BE2C (cell line): ENCODE data around the gene ENTREP1. TPM values are rescaled to one million over a fixed set of nuclear protein-coding genes. Genes with fewer than 3 reads are reported as not detected.

Source experiments
- DNase-seq: peaks from one replicate; pipeline ENCODE4 v3.0.0-alpha.2; 2020
- H3K27me3 ChIP-seq: fragments of 250-450 bp; sonication (Bioruptor Pico); 2 replicates; pipeline ENCODE4 v1.5.1; 2020; ENCODE audit warnings: mild to moderate bottlenecking
- H3K36me3 ChIP-seq: fragments of 250-450 bp; sonication (Bioruptor Pico); 2 replicates; pipeline ENCODE4 v1.5.1; 2020; ENCODE audit warnings: mild to moderate bottlenecking
- H3K4me1 ChIP-seq: fragments of 250-450 bp; sonication (Bioruptor Pico); 2 replicates; pipeline ENCODE4 v1.5.1; 2020
- H3K4me3 ChIP-seq: 2 replicates; pipeline ENCODE4 v1.5.1; 2011; ENCODE audit warnings: low read depth, low read length
- H3K9me3 ChIP-seq: fragments of 250-450 bp; sonication (Bioruptor Pico); 2 replicates; pipeline ENCODE4 v1.5.1; 2020
- polyA plus RNA-seq: library from polyadenylated mRNA; unstranded; fragments of >200 nt; gene quantifications from one replicate; pipeline ENCODE4 v1.2.1, GENCODE V29; 2012; ENCODE audit warnings: low read depth, missing spikeins; ENCODE audit not compliant: insufficient read length, insufficient read depth
- TF ChIP-seq, protein P1 (sequence below): IDR thresholded peaks from 2 replicates; pipeline ENCODE4 v1.5.1; 2012; ENCODE audit warnings: mild to moderate bottlenecking, low read depth, low read length

ENTREP1 gene, protein sequence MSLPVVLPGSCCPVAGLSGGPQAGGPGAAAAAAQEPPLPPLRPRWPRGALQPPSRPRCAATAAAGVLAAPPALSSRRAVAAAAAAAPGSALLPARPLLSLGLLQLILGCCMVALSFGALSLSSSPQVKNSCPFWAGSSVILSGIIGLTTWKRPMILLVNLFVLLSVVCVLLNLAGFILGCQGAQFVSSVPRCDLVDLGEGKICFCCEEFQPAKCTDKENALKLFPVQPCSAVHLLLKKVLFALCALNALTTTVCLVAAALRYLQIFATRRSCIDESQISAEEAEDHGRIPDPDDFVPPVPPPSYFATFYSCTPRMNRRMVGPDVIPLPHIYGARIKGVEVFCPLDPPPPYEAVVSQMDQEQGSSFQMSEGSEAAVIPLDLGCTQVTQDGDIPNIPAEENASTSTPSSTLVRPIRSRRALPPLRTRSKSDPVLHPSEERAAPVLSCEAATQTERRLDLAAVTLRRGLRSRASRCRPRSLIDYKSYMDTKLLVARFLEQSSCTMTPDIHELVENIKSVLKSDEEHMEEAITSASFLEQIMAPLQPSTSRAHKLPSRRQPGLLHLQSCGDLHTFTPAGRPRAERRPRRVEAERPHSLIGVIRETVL
- polyA plus RNA-seq, result not detected

DNA sequence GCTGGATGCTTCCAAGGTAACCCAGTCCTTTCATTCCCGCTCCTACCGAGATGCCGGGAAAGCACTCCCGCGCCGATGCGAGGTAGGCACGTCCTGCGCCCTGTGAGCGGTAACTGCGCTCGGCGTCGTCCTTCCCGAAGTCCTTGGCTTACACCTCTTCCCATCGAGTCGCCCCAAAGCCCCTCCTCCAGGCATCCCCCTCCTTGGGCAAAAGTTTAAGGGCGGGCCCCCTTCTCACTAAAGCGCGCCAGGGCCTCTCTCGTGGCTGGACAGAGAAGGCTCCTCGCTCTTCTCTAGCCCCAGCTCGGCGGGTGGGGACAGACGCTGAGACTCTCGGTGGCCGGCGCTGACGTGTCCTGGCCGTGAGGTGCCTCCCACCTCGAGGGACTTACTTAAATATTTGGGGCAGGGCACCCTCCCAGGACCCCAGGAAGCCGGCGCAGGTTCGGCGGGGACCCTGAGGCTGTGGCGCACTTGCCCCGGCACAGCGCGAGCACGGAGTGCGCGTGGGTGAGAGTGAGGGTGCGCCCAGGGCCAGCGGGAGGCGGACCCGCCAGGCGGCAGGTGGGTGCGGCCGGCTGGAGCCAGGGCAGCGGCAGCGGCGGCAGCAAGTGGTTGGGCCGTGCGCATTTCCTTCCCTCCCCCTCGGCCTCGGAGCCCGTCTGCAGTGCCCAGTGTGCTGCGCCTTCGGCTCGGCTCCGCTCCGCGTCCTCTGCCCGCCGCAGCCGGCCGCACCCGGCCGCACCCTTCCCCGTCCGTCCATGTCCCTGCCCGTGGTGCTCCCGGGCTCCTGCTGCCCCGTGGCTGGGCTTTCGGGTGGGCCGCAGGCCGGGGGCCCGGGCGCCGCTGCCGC is at the start of gene ENTREP1:
Gene ENTREP1, plus strand, starts transcription at position 667 of the 853 bp plus-strand sequence. Its CDS starts 95 bp downstream, at position 762.
- TF ChIP-seq, protein P1, sequence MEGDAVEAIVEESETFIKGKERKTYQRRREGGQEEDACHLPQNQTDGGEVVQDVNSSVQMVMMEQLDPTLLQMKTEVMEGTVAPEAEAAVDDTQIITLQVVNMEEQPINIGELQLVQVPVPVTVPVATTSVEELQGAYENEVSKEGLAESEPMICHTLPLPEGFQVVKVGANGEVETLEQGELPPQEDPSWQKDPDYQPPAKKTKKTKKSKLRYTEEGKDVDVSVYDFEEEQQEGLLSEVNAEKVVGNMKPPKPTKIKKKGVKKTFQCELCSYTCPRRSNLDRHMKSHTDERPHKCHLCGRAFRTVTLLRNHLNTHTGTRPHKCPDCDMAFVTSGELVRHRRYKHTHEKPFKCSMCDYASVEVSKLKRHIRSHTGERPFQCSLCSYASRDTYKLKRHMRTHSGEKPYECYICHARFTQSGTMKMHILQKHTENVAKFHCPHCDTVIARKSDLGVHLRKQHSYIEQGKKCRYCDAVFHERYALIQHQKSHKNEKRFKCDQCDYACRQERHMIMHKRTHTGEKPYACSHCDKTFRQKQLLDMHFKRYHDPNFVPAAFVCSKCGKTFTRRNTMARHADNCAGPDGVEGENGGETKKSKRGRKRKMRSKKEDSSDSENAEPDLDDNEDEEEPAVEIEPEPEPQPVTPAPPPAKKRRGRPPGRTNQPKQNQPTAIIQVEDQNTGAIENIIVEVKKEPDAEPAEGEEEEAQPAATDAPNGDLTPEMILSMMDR, result no peak
- H3K27me3 ChIP-seq, result peaks cover 84% of the 10 kb centered on the region
- peak within 1 kb of the TSS; percentile 32 for H3K4me3 ChIP-seq
- H3K4me1 ChIP-seq, result no peaks in the 10 kb centered on the region
- H3K9me3 ChIP-seq, result no peaks in the 10 kb centered on the region
- no peaks in the 10 kb centered on the region for H3K36me3 ChIP-seq
- DNase-seq, result peak; percentile 33

DNA sequence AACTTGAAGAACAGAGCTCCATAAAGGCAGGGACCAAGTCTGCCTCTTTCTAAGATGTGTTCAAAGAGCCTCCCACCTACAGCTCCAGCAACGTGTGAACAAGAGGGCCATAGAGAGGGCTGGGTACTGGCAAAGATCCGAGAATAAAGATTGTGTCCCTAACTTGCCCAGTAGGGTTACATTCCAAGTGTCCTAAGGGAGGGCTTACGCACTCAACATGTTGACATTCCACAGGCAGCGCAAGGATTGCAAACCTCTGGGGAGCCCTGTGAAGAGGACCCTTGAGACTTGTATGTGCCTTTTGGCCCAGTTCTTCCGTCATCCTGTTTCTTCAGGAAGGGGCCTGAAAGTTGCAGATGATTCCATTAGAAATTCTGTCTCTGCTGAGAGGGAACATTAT is 48.2 kb upstream of the ENTREP1 start:
- TF ChIP-seq, protein P1, result no peak
- Histone ChIP-seq H3K4me1 (no peaks in the 10 kb centered on the region), H3K9me3 (no peaks in the 10 kb centered on the region), H3K4me3 (no peak overlapping the region), H3K27me3 (peaks cover 3% of the 10 kb centered on the region; the same call in 1 of the 2 replicates), H3K36me3 (no peaks in the 10 kb centered on the region)
- DNase-seq, result no peak

- H3K9me3 ChIP-seq, result no peaks in the 10 kb centered on the region
- TF ChIP-seq, protein P1, result no peak
- H3K4me1 ChIP-seq, result no peaks in the 10 kb centered on the region
- H3K36me3 ChIP-seq, result no peaks in the 10 kb centered on the region
- no peak overlapping the region for H3K4me3 ChIP-seq
- peaks cover 9% of the 10 kb centered on the region for H3K27me3 ChIP-seq
- DNase-seq, result no peak
These were observed 45.8 kb upstream of the ENTREP1 start for GRCh38 chr9:69279084-69279731.

GRCh38 chr9:69279733-69280132 is 45.3 kb upstream of the ENTREP1 start:
- Histone ChIP-seq H3K27me3 (peaks cover 9% of the 10 kb centered on the region), H3K4me3 (no peak overlapping the region), H3K36me3 (no peaks in the 10 kb centered on the region), H3K9me3 (no peaks in the 10 kb centered on the region), H3K4me1 (no peaks in the 10 kb centered on the region)
- TF ChIP-seq, protein P1, result no peak
- DNase-seq, result no peak

- H3K4me1 ChIP-seq, result no peaks in the 10 kb centered on the region
- H3K27me3 ChIP-seq, result peaks cover 17% of the 10 kb centered on the region
- TF ChIP-seq, protein P1, result no peak
- H3K4me3 ChIP-seq, result no peak overlapping the region
- H3K9me3 ChIP-seq, result no peaks in the 10 kb centered on the region
- DNase-seq, result no peak
- no peaks in the 10 kb centered on the region for H3K36me3 ChIP-seq
These were observed 42.0 kb upstream of the ENTREP1 start for GRCh38 chr9:69283003-69283402.
